Measurements from ENCODE around the gene MLX. TPM values are rescaled to one million over a fixed set of nuclear protein-coding genes. Genes with fewer than 3 reads are reported as not detected.
"Not testable (repeated sequence)": the region's sequence is repeated elsewhere in the genome, so short reads cannot be mapped to it uniquely, and the experiment has no call there.

Gene MLX
- polyA plus RNA-seq, 3 donors: 35.1 to 38.2 (median 35.6) TPM

- no peak for DNase-seq
Measured at GRCh38 chr17:42612013-42612412, 45.1 kb downstream of the MLX start.

- DNase-seq: no peak
Measured at GRCh38 chr17:42613699-42614295, 46.9 kb downstream of the MLX start.

DNA sequence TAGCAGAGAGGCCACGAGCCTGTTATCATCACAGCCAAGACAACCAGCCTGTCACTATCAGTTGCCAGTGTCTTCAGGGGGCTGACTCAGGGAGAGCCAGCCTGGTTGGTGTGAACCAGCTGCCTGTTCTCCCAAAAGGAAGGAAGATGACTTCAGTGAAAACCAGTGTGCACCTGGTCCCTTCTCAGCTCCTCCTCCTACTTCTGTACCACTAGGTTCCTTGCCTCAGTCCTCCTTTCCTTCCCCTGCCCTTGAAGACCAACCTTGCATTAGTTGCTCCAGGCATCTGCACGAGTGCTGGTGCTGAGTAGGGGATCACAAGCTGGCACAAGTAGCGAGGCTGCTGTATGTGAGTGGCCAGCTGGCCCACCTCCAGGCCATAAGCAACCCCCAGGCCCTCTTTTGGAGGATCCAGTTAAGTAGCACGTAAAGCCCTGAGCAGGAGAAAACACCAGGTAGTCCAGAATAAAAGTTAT lies 51.1 kb downstream of the MLX start:
- DNase-seq: no peak

DNA sequence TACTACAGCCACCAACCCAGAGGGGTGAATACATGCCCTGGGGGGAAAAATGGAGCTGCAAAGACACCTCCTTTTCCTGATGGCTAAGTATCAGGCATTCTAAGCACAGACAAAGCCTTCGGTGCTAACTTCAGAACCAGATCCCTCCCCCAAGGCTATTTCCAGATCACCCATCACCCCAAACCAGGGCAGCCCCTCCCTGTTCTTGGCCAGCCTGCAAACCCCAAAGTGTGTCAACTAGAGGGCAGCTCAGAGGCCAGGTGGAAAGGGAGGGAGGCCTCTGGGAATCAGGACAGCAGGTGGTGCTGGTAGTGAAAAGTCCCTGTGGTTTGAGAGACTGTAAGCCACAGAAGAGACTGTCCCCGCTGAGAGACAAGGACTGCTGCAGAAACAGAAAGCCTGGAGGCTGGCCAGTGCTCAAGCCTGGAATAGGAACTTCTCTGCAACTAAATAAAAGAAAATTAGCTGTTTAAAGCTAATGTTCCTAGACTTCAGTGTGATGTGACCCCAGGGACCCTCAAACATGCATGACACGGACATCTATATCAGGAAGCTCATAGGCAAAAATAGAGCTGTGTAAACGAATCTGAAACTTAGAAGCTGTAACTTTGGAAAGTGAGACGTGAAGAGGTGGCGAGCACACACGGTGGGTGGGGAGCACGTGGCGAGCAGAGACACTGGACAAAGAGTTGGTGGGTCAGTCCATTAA lies 51.7 kb downstream of the MLX start:
- DNase-seq: no peak

- DNase-seq: not testable (repeated sequence)
Measured at GRCh38 chr17:42621987-42622386, 55.1 kb downstream of the MLX start.

Other genes with a start within 250 kb of the MLX start
- gene STAT3, start 178.7 kb upstream of the MLX start, polyA plus RNA-seq (ENCODE audit: insufficient read length in 3 of 3): 10 to 100 TPM; 51.6 to 65.4 (median 65.2) TPM
- 10 to 100 TPM; 55.7 to 69.0 (median 59.8) TPM for gene CAVIN1, start 143.8 kb upstream of the MLX start, polyA plus RNA-seq (ENCODE audit: insufficient read length in 3 of 3)
- gene ATP6V0A1, start 108.2 kb upstream of the MLX start, polyA plus RNA-seq (ENCODE audit: insufficient read length in 3 of 3): 10 to 100 TPM; 56.4 to 73.6 (median 72.2) TPM
- 10 to 100 TPM; 27.3 to 29.5 (median 29.5) TPM for gene NAGLU, start 30.9 kb upstream of the MLX start, polyA plus RNA-seq (ENCODE audit: insufficient read length in 3 of 3)
- gene HSD17B1, start 14.2 kb upstream of the MLX start, polyA plus RNA-seq (ENCODE audit: insufficient read length in 3 of 3): 1 to 10 TPM; 5.3 to 6.2 (median 5.8) TPM
- 10 to 100 TPM; 62.1 to 66.7 (median 63.9) TPM for gene COASY, start 5.0 kb upstream of the MLX start, polyA plus RNA-seq (ENCODE audit: insufficient read length in 3 of 3)
- gene PSMC3IP, start 10.6 kb downstream of the MLX start, polyA plus RNA-seq (ENCODE audit: insufficient read length in 3 of 3): 10 to 100 TPM; 18.4 to 23.7 (median 21.6) TPM
- 10 to 100 TPM; 40.4 to 64.2 (median 60.5) TPM for gene RETREG3, start 42.3 kb downstream of the MLX start, polyA plus RNA-seq (ENCODE audit: insufficient read length in 3 of 3)
- 10 to 100 TPM; 58.0 to 66.8 (median 60.2) TPM for gene TUBG1, start 42.6 kb downstream of the MLX start, polyA plus RNA-seq (ENCODE audit: insufficient read length in 3 of 3)
- 10 to 100 TPM; 25.1 to 42.7 (median 38.7) TPM for gene TUBG2, start 92.2 kb downstream of the MLX start, polyA plus RNA-seq (ENCODE audit: insufficient read length in 3 of 3)
- 10 to 100 TPM; 17.5 to 20.2 (median 19.9) TPM for gene PLEKHH3, start 109.9 kb downstream of the MLX start, polyA plus RNA-seq (ENCODE audit: insufficient read length in 3 of 3)
- gene CCR10, start 114.7 kb downstream of the MLX start, polyA plus RNA-seq (ENCODE audit: insufficient read length in 3 of 3): 1 to 10 TPM; 1.5 to 2.7 (median 2.2) TPM
- gene CNTNAP1, start 115.4 kb downstream of the MLX start, polyA plus RNA-seq (ENCODE audit: insufficient read length in 3 of 3): 1 to 10 TPM; 8.7 to 9.5 (median 9.4) TPM
- gene EZH1, start 177.9 kb downstream of the MLX start, polyA plus RNA-seq (ENCODE audit: insufficient read length in 3 of 3): 10 to 100 TPM; 37.8 to 69.6 (median 57.9) TPM
- 100 to 1,000 TPM in 1 of 3 donors, 10 to 100 TPM in 2; 83.1 to 113 (median 87.2) TPM for gene RAMP2, start 194.1 kb downstream of the MLX start, polyA plus RNA-seq (ENCODE audit: insufficient read length in 3 of 3)
- gene VPS25, start 206.3 kb downstream of the MLX start, polyA plus RNA-seq (ENCODE audit: insufficient read length in 3 of 3): 10 to 100 TPM; 87.8 to 95.9 (median 90.9) TPM
- 10 to 100 TPM in 1 of 3 donors, 1 to 10 TPM in 2; 9.1 to 13.8 (median 9.3) TPM for gene WNK4, start 213.5 kb downstream of the MLX start, polyA plus RNA-seq (ENCODE audit: insufficient read length in 3 of 3)
- 100 to 1,000 TPM; 155 to 187 (median 161) TPM for gene COA3, start 231.6 kb downstream of the MLX start, polyA plus RNA-seq (ENCODE audit: insufficient read length in 3 of 3)
- gene CNTD1, start 231.8 kb downstream of the MLX start, polyA plus RNA-seq (ENCODE audit: insufficient read length in 3 of 3): 1 to 10 TPM; 1.3 to 3.9 (median 3.3) TPM

Data from renal pelvis (tissue), 4 donors.